Fibroblast of pulmonary artery (primary cell): ENCODE data around the gene ARHGAP24.
"Not testable (repeated sequence)": the region's sequence is repeated elsewhere in the genome, so short reads cannot be mapped to it uniquely, and the experiment has no call there.

ENCODE experiments used
- DNase-seq: peaks from one replicate; pipeline ENCODE4 v3.0.0-alpha.2; 2010; ENCODE audit warnings: low read depth
- H3K4me3 ChIP-seq: replicated peaks from 2 replicates; pipeline ENCODE4 v1.5.1; 2011; ENCODE audit warnings: low read depth, mild to moderate bottlenecking, control low read depth, low read length, moderate library complexity
- CTCF ChIP-seq: IDR thresholded peaks from 2 replicates; pipeline ENCODE4 v1.5.1; 2011; ENCODE audit warnings: mild to moderate bottlenecking, control low read depth, low read length, inconsistent platforms; ENCODE audit errors: missing control alignments

Gene ARHGAP24

GRCh38 chr4:85829276-85830051, 354.5 kb downstream of the ARHGAP24 start:
- TF ChIP-seq CTCF, result no peak
- H3K4me3 ChIP-seq, result no peak overlapping the region
- peak; percentile 47 for DNase-seq

- no peak for TF ChIP-seq CTCF
- H3K4me3 ChIP-seq, result no peak overlapping the region
- no peak for DNase-seq
Observed at GRCh38 chr4:85831647-85832046, 356.7 kb downstream of the ARHGAP24 start.

GRCh38 chr4:85833302-85833701, 358.4 kb downstream of the ARHGAP24 start:
- TF ChIP-seq CTCF, result no peak
- H3K4me3 ChIP-seq, result no peak overlapping the region
- DNase-seq, result no peak

- H3K4me3 ChIP-seq, result no peak overlapping the region
- no peak for DNase-seq
- TF ChIP-seq CTCF, result no peak
Observed at GRCh38 chr4:85834934-85835333, 360.0 kb downstream of the ARHGAP24 start.

GRCh38 chr4:85836588-85837438, 361.9 kb downstream of the ARHGAP24 start:
- H3K4me3 ChIP-seq, result no peak overlapping the region
- no peak for DNase-seq
- no peak for TF ChIP-seq CTCF

- peak; percentile 35 for DNase-seq
- TF ChIP-seq CTCF, result no peak
- H3K4me3 ChIP-seq, result no peak overlapping the region
Observed at GRCh38 chr4:85837439-85837733, 362.4 kb downstream of the ARHGAP24 start.

GRCh38 chr4:85839981-85840451, 365.1 kb downstream of the ARHGAP24 start:
- H3K4me3 ChIP-seq, DNase-seq: not testable (repeated sequence)
